Epidermal melanocyte (primary cell): ENCODE data around the gene PRAMEF6.
"Not testable (repeated sequence)": the region's sequence is repeated elsewhere in the genome, so short reads cannot be mapped to it uniquely, and the experiment has no call there.

ENCODE experiments used
- DNase-seq: peaks from one replicate; pipeline ENCODE4 v3.0.0; 2011; ENCODE audit warnings: low spot score; ENCODE audit not compliant: insufficient read length

Gene PRAMEF6

GRCh38 chr1:12947480-12947879 is at the start of gene PRAMEF6:
PRAMEF6 (minus strand) TSS chr1:12947580; CDS start chr1:12942518, 5,062 bp downstream.
- DNase-seq = not testable (repeated sequence)

GRCh38 chr1:12924368-12924767 is 23.0 kb downstream of the PRAMEF6 start:
- not testable (repeated sequence) for DNase-seq

- not testable (repeated sequence) for DNase-seq
These were observed 25.6 kb downstream of the PRAMEF6 start for GRCh38 chr1:12921749-12922148.

GRCh38 chr1:12916310-12916709 is 31.1 kb downstream of the PRAMEF6 start, which contains the start of gene PRAMEF7:
PRAMEF7 (plus strand) TSS chr1:12916610; CDS start chr1:12917693, 1,083 bp downstream.
- DNase-seq = not testable (repeated sequence)

GRCh38 chr1:12903793-12904572 is 43.4 kb downstream of the PRAMEF6 start:
- not testable (repeated sequence) for DNase-seq

GRCh38 chr1:12899186-12899585 is 48.2 kb downstream of the PRAMEF6 start:
- not testable (repeated sequence) for DNase-seq

GRCh38 chr1:12898170-12898569 is 49.2 kb downstream of the PRAMEF6 start, which contains the start of gene PRAMEF10:
PRAMEF10 (minus strand) TSS chr1:12898270; CDS start chr1:12895847, 2,423 bp downstream.
- not testable (repeated sequence) for DNase-seq
